Astrocyte of the spinal cord (primary cell): Measurements from ENCODE around the gene SEZ6L.

Source experiments
- DNase-seq: peaks from one replicate; pipeline ENCODE4 v3.0.0; 2011; ENCODE audit warnings: low read depth, low spot score
- H3K4me3 ChIP-seq: 2 replicates; pipeline ENCODE4 v1.5.1; 2011; ENCODE audit warnings: low read depth, mild to moderate bottlenecking, low read length, moderate library complexity
- in situ Hi-C: cut with HindIII; loops from 2 replicates; pipeline ENCODE4 v1.10.0; 2017; ENCODE audit warnings: low sequenced_read_pairs
- TF ChIP-seq, protein P1 (sequence below): IDR thresholded peaks from 2 replicates; pipeline ENCODE4 v1.5.1; 2012; ENCODE audit warnings: low read depth, mild to moderate bottlenecking, low read length, inconsistent platforms

SEZ6L gene

GRCh38 chr22:26169315-26170111 is at the start of gene SEZ6L:
Gene SEZ6L, plus strand, starts transcription at chr22:26169462. Its CDS starts 208 bp downstream, at chr22:26169670.
- DNase-seq: no peak
- H3K4me3 ChIP-seq: no peak within 1 kb of the TSS
- in situ Hi-C loops: no loop called here
- TF ChIP-seq, protein P1, sequence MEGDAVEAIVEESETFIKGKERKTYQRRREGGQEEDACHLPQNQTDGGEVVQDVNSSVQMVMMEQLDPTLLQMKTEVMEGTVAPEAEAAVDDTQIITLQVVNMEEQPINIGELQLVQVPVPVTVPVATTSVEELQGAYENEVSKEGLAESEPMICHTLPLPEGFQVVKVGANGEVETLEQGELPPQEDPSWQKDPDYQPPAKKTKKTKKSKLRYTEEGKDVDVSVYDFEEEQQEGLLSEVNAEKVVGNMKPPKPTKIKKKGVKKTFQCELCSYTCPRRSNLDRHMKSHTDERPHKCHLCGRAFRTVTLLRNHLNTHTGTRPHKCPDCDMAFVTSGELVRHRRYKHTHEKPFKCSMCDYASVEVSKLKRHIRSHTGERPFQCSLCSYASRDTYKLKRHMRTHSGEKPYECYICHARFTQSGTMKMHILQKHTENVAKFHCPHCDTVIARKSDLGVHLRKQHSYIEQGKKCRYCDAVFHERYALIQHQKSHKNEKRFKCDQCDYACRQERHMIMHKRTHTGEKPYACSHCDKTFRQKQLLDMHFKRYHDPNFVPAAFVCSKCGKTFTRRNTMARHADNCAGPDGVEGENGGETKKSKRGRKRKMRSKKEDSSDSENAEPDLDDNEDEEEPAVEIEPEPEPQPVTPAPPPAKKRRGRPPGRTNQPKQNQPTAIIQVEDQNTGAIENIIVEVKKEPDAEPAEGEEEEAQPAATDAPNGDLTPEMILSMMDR: no peak

DNA sequence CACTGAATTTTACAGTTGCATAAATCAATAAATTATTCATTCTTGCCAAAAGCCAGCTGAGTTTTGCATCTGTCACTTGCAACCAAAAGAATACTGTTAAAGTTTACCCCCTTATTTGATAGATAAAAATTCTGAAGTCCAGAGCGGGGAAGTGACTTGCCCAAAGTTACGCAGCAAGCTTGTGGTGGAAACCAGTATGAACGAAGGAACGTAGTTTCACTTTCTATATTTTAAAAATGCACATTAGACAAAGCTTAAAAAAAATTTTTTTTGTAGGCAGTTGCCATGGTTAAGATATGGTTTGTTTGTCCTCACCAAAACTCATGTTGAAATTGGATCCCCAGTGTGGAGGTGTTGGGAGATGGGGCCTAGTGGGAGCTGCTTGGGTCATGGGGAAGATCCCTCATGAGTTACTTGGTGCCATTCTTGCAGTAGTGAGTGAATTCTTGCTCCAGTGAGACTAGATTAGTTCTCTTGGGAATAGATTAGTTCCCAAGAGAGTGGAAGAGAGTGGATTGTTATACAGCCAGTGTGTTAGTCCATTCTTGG is 46.3 kb upstream of the SEZ6L start:
- no peak for DNase-seq
- in situ Hi-C loops: no loop called here
- no peak overlapping the region for H3K4me3 ChIP-seq
- TF ChIP-seq, protein P1: no peak

- in situ Hi-C loops: no loop called here
- no peak for DNase-seq
- TF ChIP-seq, protein P1: no peak
- H3K4me3 ChIP-seq: no peak overlapping the region
Measured at GRCh38 chr22:26124991-26125725, 44.1 kb upstream of the SEZ6L start.

GRCh38 chr22:26127126-26127525 is 42.1 kb upstream of the SEZ6L start:
- TF ChIP-seq, protein P1: no peak
- H3K4me3 ChIP-seq: no peak overlapping the region
- in situ Hi-C loops: no loop called here
- no peak for DNase-seq

DNA sequence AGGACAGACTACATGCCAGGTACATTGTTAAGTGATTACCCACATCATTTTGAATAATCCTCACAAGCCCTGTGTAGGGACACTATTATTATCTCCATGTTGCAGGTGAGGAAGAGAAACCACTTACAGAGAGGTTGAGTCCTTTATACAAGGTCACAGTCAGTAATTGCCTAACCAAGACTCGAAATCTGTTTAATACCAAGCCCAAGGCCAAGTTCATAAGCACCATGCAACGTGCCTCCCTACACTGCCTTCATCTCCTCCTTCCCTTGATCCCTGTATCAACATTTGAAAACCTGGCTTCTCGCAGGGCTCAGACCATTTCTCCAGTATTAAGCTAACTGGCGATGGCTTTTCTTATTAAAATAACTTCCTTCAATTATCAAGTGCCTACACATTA is 41.7 kb upstream of the SEZ6L start:
- no peak for DNase-seq
- in situ Hi-C loops: no loop called here
- no peak overlapping the region for H3K4me3 ChIP-seq
- TF ChIP-seq, protein P1: no peak

DNA sequence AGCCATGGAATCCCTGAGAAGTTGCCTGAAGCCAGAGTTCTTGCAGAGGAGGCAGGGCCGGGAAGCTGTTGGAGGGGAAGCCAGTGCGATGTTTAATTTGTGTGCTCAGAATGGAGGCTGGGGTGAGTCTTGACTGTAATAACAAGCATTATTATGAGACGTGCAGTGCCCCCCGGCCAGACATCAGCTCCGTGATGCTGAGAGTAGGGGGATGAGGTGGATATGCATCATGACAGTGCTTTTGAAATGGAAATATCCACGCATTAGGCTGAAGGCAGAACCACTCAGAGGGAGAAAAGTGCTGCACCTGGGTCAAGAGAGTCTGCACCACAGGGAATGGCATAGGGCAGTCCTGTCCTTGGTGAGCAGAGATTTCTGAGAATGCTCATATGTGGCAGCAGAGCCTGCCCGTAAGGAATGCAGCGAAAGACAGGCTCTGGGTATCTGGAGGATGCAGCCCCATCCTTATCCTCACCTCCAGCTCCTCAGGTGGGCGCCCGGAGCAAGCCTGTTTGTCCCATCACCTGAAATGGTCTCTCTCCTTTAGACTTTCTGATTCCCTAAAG is 37.6 kb upstream of the SEZ6L start:
- in situ Hi-C loops: no loop called here
- no peak overlapping the region for H3K4me3 ChIP-seq
- TF ChIP-seq, protein P1: no peak
- no peak for DNase-seq
